ENCODE data around the gene SLC5A11.

DNA sequence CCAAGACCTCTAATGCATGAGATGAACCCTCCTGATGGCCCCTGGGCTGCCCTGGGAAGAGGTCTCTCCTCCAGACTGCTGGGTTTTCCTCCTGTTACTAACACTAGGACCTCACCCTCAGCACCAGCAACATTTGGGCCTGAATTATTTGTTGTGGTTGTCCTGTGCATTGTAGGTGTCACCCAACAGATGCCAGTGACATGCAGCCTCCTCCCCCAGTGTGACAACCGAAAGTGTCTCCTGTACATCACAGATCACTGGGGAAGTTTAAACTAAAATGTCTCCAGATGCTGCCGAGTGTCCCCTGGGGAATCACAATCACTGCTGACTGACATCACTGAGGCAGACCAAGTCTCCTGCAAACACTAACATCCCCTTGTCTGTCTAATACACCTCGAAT lies 74.8 kb downstream of the SLC5A11 start:
- TF ChIP-seq CTCF (IDR thresholded peaks at IDR 0.05) (no peak), EP300 (IDR thresholded peaks at IDR 0.05; ENCODE audit: low read depth) (no peak), POLR2A (IDR thresholded peaks at IDR 0.05) (no peak), POLR2AphosphoS5 (IDR thresholded peaks at IDR 0.05) (no peak)
